HG02973 (cell line): ENCODE data around the gene MKNK2.

Experiments
- ATAC-seq: cut with Tn5 transposase; IDR thresholded peaks from one replicate; pipeline ENCODE4 v1.9.1; 2021; ENCODE audit warnings: moderate library complexity; ENCODE audit not compliant: unreplicated experiment

MKNK2 gene

DNA sequence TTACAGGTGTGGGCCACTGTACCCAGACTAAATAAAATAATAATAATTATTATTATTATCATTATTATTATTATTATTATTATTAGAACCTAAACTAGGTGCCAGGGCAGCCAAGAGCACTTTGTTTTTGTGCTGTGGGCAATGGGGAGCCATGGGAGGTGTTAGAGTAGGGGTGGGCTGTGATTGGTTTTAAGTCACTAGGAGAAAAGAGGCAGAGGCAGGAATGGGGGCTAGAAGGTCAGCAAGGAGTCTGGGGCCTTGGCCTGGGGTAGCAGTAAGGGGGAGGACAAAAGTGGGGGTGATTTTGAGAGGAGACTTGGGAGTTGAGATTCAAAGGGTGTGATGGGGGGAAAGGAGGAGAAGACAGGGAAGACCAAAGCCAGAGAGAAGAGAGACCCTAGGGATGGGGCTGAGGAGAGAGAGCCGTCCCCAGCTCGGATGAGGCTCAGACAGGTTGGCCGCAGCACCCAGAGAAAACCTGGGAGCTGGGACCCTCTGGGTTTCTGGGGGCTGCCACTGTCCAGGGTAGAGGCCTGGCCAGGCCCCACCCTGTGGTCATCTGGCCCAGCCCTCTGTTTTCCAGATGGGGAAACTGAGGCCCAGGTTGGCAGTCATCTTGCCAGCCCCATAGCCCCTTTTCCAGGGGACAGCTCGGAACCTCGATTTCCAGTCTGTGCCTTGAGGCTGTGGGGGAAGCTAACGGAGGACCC is 17.8 kb downstream of the MKNK2 start:
- no peak for ATAC-seq

GRCh38 chr19:2032296-2032941 is 18.6 kb downstream of the MKNK2 start:
- no peak for ATAC-seq

DNA sequence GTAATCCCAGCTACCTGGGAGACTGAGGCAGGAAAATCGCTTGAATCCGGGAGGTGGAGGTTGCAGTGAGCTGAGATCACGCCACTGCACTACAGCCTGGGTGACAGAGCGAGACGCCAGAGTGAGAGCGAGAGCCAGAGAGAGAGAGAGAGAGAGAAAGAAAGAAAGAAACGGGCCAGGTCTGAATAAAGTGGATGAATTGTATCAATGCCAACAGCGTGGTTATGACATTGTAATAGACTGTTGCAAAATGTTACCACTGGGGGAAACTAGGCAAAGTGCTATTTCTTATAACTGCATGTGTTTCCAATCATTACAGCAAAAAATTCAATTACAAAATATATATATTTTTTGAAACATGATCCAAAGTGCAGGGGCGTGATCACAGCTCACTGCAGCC is 23.7 kb downstream of the MKNK2 start:
- no peak for ATAC-seq

- no peak for ATAC-seq
Observed at GRCh38 chr19:2026770-2027169, 24.3 kb downstream of the MKNK2 start.

- no peak for ATAC-seq
Observed at GRCh38 chr19:2022289-2022688, 28.8 kb downstream of the MKNK2 start.

DNA sequence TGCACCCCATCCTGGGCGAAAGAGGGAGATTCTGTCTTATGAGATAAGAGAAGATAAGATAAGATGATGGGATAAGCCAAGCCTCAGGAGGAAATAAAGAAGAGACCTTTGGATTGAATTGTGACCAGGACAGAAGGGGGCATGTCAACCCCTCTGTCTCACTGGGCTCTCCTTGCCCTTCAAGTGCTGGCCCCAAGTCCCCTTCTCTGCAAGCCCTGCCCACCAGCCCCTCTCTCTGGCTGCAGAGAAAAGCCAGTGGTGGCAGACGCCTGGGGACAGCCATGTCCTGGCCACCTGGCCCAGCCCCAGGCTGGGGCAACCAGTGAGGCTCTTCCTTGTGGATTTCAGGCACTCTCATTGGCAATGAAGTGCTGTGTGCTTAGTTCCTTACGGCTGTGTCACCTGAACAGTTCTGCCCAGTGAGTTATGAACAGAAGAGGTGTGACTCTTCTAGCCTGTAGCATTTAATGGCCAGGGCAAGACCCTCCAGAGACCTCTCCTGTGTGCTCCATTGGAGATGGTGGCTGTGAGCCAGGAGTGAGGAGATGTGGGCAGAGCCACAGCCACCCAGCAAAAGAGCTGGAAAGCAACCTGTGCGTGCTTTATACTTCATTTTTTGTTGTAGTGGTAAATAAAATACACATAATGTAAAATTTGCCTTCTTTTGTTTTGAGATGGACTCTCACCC is 29.4 kb downstream of the MKNK2 start:
- ATAC-seq: no peak

DNA sequence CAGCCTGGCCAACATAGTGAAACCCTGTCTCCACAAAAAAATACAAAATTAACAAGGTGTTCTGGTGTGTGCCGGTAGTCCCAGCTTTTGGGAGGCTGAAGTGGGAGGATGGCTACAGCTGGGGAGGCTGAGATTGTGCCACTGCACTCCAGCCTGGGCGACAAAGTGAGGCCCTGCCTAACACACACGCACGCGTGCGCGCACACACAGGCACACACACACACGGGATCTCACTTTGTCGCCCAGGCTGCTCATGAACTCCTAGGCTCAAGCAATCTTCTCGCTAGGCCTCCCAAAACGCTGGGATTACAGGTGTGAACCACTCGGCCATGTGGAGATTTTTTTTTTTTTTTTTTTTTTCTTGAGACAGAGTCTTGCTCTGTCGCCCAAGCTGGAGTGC is 32.3 kb downstream of the MKNK2 start:
- ATAC-seq: no peak

GRCh38 chr19:2016041-2016807 is 34.8 kb downstream of the MKNK2 start:
- no peak for ATAC-seq

DNA sequence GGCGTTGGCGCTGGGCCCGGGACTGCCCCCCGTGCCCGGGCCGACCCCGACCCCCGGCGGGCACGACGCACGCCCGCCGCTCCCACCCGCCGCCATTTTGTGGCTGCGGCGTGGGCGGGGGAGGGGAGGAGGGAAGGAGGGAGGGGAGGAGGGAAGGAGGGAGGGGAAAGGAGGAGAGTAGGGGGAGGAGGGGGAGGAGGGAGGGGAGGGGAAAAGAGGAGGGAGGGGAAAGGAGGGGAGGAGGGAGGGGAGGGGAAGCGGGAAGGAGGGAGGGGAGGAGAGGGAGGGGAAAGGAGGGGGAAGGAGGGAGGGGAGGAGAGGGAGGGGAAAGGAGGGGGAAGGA is 35.5 kb downstream of the MKNK2 start, which contains the start of gene BTBD2:
BTBD2 (minus strand) TSS at position 107 of the 343 bp plus-strand sequence; CDS start at position 96, 11 bp downstream.
- no peak for ATAC-seq

GRCh38 chr19:2014731-2015607 is 36.1 kb downstream of the MKNK2 start:
- no peak for ATAC-seq

- no peak for ATAC-seq
Observed at GRCh38 chr19:2014131-2014571, 36.9 kb downstream of the MKNK2 start.

DNA sequence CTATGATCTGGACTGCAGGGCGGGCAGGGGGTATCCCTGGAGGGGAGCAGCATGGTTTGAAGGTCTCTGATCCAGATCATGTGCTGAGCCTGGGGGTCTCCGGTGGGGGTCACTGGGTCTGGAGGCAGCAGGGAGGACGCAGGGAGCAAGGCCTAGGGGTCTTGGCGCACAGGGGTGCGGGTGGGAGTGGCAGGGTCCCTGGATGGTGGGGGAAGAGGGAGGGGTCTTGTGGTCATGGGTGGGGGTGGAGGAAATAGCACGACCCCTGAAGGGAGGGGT is 37.4 kb downstream of the MKNK2 start:
- no peak for ATAC-seq

DNA sequence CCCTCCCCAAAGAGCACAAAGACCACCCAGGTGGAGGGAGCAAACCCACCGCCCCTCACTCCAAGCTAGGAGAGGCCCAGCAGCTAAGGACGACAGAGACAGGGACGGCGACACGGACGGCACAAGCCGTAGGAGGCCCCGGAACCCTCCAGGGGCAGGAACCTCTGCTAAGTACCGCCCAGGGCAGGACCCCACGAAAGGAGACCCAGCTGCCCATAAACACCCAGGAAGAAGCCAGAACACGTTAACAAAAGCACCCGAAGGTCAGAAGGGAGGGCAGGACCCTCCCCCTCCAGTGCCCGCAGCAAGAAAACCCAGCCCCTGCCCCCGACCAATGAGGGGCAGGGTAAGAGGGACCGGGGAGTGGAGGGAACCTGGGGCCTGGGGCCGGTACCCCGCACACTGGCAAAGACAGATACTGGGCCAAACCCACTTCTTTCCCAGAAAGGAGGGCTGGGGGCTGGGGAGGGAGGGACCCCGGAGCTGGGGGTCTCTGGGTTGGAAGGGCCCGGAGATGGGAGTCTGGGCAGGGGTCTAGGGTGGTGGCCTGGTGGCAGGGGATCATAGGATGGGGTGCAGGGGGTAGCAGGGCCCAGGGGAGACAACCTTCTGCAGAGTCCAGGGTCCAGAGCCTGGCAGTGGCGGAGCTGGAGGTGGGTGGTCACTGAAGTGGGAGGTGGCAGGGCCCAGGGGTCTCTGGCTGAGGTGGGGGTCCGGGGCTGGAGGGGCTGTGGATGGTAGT is 37.9 kb downstream of the MKNK2 start:
- ATAC-seq: no peak

GRCh38 chr19:2011169-2011568 is 39.9 kb downstream of the MKNK2 start:
- no peak for ATAC-seq

DNA sequence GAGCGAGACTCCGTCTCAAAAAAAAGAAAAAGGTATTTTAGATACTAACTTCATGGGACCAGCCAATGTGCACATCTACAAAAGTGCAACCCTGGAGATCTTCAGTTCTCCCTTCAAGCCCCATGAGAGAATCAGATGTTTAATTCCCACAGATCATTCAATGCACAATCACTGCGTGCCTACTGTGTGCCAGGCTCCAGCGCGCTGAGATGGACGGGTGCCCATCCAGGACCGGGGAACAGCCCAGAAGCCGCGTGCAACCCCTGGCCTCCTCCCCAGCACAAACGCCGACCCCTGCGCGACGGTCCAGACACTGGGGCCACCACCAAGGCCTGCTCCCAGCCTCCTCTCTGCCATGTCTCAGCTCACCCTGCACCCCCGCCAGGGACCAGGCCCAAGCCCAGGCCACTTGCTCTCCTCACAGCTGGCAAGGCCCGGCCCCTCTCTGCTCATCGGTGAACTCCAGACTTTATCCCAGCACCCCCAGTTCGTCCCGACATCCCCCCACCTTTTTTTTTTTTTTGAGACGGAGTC is 40.8 kb downstream of the MKNK2 start:
- no peak for ATAC-seq

DNA sequence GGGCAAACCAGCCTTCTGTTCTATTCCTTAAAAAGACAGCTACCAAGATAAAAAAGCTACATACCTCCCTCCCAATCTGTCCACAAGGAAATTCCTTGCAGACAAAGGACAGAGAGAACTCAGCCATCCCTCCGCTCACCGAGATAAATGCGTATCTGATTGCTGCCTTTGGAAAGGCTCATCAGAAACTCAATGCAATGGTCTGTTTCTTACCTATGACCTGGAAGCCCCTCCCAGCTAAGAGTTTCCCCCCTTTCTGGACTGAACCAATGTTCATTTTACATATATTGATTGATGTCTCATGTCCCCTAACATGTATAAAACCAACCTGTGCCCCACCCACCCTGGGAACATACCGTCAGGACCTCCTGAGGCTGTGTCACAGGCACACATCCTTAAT is 47.2 kb downstream of the MKNK2 start:
- no peak for ATAC-seq

DNA sequence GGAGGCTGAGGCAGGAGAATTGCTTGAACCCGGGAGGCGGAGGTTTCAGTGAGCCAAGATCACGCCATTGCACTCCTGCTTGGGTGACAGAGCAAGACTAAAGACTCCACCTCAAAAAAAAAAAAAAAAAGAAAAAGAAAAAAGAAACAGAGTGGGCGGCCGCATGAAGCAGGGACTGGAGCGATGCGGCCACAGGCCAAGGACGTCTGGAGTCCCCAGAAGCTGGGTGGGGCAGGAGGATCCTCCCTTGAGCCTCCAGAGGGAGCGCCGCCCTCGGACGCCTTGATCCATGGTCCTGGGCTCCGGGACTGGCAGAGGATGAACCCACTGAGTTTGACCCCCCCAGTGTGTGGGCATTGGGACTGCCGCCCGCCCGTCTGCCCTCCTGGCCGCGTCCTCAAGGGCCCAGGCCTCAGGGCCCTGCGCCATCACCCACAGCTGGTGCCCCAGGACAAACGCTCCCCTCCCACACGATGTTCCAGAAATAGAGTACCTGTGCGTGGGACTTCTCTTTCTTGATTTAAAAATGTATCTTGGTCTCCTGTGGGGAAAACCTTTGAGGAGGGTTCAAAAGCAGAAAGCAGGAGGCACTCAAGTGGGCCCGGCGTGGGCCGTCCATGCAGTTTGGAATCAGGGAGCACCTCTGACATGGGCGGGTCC is 51.1 kb downstream of the MKNK2 start:
- ATAC-seq: no peak

- no peak for ATAC-seq
Observed at GRCh38 chr19:1998712-1999708, 52.0 kb downstream of the MKNK2 start.
